ENCODE results near the gene RNF167.
"Not testable (repeated sequence)": the region's sequence is repeated elsewhere in the genome, so short reads cannot be mapped to it uniquely, and the experiment has no call there.

RNF167 gene

DNA sequence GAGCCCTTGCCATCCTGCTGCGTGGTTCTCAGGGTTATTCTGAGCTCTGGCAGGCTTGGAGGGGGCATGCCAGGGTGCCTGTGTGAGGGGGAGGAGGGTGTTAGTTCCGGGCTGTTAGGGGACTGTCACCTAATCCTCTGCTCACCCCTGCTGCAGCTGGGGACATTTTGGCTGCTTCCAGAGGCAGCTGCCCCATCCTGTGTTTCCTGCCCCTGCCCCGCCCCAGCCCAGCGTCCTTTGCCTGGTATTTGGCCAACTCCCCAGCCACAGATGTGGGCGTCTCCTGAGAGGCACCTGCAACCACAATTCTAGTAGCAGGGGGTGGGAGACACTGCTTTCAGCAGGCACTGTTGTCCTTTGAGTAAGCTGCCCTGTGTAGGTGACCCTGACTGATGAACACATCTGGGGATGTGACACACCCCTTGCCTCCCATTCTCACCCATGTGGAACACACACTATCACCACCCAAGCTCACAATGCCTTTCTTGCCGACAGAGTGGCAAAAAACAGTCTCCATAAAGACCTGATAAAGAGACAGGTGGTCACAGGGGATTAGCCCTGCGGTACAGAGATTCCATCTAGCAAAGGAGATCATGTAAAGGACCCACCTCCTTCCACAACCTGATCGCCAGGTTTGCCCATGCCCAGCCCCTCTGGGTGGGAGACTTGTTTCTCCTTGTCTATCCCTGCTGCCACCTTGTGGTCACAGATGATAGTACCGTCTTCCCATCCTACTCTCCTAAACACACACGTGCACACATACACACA lies 36.8 kb upstream of the RNF167 start, which contains the start of gene CHRNE:
Gene CHRNE, minus strand, starts transcription at position 48 of the 768 bp plus-strand sequence. Its CDS starts 35 bp downstream, at position 13.
- peak; percentile 53 for DNase-seq

DNA sequence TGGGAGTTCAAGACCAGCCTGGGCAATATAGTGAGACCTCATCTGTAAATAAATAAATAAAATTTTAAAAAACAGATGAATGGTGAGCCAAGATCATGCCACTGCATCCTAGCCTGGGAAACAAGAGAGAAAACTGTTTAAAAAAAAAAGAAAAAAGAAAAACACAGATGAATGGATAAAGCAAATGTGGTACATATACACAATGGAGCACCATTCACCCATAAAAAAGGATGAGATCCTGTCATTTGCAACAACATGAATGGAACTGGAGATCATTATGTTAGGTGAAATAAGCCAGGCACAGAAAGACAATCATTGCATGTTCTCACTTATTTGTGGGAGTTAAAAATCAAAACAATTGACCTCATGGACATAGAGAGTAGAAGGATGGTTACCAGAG lies 33.4 kb upstream of the RNF167 start:
- DNase-seq: not testable (repeated sequence)

DNA sequence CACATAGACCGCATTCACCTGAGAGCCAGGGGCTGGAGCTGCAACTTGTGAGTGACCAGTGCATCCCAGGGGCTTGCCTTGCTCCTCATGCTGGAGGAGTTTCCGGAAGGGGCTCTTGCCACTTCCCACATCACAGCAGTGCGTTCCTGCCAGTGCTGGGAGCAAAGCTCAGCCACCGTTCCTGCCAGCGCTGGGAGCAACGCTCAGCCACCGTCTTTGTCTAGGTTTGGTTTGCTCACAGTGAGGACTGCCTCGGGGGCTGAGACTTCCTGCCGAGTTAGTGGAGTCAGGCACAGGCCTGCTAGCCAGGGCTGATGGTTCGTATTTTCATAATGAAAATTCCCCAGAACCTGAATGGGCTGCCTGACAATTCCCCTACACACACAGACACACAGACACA lies 31.8 kb upstream of the RNF167 start:
- DNase-seq: no peak

DNA sequence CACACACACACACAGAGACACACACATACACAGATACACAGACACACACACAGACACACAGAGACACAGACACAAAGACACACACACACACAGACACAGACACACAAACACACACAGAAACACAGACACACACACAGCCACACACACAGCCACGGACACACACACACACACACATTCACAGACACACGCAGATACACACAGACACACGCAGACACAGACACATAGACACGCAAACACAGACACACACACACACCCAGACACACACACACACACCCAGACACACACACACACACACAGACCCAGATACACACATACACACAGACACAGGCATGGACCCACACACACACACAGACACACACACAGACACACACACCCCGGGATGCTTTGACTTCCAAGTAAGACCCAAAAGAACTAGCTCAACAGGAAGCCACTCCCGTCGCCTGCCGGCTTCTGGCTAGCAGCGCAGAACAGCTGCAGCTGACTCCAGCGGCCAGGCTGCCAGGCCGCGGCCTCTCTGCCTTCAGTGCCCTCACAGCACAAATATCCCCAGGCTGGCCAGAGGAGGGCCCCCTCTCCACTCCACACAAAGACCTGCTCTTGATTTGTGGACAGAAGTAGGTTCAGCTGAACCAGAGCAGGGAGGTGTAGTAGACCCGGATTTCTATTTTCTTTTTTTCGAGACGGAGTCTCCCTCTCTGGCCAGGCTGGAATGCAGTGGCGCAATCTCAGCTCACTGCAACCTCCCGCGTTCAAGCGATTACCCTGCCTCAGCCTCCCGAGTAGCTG lies 31.2 kb upstream of the RNF167 start:
- DNase-seq: peak; percentile 26

DNA sequence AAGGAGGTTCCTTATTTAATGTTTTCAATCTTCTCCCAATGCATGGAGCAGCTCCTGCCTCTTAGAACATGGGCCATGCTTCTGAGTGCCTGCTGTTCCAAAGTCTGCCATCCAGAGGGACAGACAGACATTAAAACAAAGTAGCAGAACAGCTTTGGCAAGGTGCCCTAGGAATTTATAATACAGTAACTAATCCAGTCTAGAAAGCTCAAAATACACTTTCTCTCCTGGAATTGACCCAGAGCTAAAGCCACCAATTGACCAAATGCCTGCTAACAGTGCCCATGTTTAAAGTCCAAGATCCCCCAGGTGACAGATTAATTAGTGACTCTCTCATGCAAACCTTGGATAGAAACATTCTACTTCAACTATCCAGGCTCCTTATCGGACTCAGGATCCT lies 26.1 kb upstream of the RNF167 start:
- no peak for DNase-seq

DNA sequence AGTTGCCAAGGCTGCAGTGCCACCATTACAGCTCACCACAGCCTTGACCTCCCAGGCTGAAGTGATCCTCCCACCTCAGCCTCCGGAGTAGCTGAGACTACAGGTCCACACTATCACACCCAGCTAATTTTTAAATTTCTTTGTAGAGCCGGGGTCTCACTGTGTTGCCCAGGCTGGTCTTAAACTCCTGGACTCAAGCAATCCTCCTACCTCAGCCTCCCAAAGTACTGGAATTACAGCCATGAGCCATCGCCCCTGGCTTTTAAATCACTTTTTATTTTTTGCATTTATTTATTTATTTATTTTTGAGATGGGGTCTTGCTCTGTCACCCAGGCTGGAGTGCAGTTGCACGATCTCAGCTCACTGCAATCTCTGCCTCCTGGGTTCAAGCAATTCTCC lies 25.5 kb upstream of the RNF167 start:
- not testable (repeated sequence) for DNase-seq

DNA sequence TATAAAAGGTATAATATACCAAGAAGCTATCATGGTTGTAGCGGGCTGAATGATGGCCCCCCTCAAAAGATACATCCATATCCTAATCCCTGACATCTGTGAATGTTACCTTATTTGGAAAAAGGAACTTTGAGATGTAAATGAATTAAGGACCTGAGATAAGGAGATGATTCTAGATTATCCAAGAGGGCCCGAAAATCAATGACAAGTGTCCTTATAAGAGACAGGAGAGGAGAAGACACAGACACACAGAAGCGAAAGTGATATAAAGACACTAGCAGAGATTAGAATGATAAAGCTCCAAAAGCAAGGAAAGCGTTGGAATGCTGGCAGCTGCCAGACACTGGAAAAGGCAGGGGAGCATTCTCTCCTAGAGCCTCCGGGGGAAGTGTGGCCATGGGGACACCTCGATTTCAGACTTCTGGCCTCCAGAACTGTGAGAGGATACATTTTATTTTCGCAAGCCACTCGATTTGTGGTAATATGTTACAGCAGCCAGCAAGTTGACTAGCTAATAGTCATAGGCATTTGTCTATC lies 20.5 kb upstream of the RNF167 start:
- no peak for DNase-seq

DNA sequence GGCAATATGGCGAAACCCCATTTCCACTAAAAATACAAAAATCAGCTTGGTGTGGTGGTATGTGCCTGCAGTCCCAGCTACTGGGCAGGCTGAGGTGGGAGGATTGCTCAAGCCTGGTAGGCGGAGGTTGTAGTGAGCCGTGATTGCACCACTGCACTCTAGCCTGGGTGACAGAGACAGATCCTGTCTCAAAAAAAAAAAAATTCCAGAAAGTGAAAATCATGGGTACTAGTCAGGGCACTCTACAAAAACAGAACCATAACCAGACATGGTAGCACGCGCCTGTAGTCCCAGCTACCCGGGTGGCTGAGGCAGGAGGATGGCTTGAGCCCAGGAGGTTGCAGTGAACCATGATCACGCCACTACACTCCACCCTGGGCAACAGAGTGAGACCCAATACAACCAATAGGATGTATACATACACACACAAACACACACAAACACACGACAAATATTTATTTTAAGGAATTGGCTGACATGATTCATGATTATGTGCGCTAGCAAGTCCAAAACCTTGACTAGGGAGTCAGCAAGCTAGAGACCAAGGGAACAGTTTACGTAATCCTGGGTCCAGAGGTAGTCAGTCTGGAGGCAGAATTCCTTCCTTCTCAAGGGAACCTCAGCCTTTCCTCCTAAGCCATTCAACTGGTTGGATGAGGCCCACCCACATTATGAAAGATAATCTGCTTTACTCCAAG lies 19.6 kb upstream of the RNF167 start:
- no peak for DNase-seq

DNA sequence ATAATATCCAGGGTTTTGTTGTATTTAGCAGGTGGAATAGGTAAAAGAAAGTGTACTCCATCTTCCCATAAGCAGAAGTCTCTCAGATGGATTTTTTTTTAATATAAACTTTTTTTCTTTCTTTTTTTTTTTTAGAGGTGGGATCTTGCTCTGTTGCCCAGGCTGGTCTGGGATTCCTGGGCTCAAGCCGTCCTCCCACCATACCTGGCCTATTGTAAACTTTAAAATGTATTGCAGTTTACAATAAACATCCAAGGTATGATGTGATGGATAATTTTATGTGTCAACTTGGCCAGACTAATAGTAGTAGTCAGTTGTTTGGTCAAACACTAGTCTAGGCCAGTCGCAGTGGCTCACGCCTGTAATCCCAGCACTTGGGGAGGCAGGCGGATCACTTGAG lies 18.7 kb upstream of the RNF167 start:
- DNase-seq: no peak

DNA sequence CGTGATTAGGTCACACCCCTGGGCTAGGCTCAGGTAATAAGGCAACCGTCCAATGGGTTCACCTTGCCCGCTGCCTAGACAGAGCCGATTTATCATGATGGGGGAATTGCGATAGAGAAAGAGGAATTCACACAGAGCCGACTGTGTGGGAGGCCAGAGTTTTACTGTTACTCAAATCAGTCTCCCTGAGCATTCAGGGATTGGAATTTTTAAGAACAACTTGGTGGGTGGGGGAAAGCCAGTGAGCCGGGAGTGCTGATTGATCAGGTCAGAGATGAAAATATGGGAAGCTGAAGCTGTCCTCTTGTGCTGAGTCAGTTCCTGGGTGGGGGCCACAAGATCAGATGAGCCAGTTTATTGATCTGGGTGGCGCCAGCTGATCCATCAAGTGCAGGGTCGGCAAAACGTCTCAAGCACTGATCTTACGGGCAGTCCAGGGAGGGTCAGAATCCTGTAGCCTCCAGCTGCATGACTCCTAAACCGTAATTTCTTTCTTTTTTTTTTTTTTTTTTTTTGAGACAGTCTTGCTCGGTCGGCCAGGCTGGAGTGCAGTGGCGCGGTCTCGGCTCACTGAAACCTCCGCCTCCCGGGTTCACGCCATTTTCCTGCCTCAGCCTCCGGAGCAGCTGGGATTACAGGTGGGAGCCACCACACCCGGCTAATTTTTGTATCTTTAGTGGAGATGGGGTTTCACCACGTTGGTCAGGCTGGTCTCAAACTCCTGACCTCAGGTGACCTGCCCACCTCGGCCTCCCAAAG lies 13.3 kb upstream of the RNF167 start:
- not testable (repeated sequence) for DNase-seq

DNA sequence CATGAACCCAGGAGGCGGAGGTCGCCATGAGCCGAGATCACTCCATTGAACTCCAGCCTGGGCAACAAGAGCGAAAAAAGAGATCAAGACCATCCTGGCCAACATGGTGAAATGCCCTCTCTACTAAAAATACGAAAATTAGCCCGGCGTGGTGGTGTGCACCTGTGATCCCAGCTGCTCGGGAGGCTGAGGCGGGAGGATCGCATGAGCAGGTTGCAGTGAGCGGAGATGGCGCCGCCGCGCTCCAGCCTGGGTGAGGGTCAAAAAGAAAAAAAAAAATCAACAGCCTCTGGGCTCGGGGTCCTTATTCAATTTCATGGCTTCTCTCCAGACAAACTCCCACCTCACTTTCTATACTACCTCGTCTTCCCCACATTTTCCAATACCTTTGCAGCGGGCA lies 11.2 kb upstream of the RNF167 start:
- DNase-seq: no peak

DNA sequence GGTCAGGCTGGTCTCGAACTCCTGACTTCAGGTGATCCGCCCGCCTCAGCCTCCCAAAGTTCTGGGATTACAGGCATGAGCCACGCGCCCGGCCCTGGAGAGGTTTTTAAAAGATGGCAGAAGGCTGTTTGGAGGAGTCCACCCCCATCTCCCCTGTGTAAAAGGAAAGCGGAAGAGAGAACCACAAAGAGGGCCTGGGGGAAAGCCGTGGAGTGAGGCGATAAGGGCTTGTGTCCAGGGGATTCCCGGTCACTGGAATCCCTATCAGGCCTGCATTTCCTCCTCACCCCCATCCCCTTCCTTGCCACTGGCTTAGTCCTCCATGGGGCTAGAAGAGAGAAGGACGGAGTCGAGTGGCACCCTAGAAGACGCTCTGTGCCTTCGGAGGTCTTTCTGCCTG lies 8.1 kb upstream of the RNF167 start, which contains the start of gene GP1BA:
Gene GP1BA, plus strand, starts transcription at position 315 of the 400 bp plus-strand sequence. CDS start 328 bp downstream, outside the sequence.
- no peak for DNase-seq

DNA sequence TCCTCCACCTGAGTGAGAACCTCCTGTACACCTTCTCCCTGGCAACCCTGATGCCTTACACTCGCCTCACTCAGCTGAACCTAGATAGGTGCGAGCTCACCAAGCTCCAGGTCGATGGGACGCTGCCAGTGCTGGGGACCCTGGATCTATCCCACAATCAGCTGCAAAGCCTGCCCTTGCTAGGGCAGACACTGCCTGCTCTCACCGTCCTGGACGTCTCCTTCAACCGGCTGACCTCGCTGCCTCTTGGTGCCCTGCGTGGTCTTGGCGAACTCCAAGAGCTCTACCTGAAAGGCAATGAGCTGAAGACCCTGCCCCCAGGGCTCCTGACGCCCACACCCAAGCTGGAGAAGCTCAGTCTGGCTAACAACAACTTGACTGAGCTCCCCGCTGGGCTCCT lies 7.3 kb upstream of the RNF167 start:
- DNase-seq: no peak

DNA sequence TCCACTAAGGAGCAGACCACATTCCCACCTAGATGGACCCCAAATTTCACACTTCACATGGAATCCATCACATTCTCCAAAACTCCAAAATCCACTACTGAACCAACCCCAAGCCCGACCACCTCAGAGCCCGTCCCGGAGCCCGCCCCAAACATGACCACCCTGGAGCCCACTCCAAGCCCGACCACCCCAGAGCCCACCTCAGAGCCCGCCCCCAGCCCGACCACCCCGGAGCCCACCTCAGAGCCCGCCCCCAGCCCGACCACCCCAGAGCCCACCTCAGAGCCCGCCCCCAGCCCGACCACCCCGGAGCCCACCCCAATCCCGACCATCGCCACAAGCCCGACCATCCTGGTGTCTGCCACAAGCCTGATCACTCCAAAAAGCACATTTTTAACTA lies 6.4 kb upstream of the RNF167 start:
- no peak for DNase-seq

DNA sequence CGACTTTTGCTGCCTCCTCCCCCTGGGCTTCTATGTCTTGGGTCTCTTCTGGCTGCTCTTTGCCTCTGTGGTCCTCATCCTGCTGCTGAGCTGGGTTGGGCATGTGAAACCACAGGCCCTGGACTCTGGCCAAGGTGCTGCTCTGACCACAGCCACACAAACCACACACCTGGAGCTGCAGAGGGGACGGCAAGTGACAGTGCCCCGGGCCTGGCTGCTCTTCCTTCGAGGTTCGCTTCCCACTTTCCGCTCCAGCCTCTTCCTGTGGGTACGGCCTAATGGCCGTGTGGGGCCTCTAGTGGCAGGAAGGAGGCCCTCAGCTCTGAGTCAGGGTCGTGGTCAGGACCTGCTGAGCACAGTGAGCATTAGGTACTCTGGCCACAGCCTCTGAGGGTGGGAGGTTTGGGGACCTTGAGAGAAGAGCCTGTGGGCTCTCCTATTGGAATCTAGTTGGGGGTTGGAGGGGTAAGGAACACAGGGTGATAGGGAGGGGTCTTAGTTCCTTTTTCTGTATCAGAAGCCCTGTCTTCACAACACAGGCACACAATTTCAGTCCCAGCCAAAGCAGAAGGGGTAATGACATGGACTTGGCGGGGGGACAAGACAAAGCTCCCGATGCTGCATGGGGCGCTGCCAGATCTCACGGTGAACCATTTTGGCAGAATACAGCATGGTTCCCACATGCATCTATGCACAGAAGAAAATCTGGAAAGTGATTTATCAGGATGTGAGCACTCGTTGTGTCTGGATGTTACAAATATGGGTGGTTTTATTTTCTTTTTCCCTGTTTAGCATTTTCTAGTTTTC lies 5.7 kb upstream of the RNF167 start:
- DNase-seq: no peak

DNA sequence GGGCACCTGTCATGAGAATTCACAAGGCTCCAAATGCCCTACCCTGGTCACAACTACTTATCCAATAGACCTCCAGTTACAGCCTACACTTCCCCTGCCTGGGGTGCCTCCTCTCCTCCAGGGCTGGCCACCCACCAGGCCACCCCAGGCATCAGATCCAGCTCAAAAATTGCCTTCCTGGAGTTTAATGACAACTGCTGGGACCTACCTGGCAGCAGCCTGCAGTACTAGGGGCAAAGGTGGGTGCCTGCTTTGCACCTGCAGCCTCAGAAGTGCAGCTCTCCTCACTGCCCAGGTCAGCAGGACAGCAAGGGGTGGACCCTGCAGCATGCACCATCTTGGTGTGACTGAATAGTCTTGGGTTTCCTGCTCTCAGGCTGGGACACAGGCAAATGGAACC lies 4.4 kb upstream of the RNF167 start:
- DNase-seq: no peak

DNA sequence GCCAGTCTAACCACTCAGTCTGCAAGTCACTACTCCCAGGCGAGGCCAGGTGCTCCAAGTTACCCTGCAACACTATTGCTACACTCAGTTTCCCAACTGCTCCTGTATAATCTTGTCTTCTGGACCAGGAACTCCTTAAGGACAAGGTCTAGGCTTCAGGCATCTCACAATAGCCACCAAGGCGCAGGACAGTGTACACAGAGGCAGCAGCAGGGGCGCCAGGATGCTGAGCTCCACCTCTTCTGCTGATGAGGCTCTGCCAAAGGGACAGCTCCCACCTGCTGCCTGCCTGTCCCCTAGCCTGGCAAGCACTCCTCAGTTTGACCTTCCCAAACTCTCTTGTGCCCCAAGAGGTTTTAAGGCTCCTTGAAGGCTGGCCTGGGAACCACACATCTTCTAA lies 3.6 kb upstream of the RNF167 start:
- no peak for DNase-seq

DNA sequence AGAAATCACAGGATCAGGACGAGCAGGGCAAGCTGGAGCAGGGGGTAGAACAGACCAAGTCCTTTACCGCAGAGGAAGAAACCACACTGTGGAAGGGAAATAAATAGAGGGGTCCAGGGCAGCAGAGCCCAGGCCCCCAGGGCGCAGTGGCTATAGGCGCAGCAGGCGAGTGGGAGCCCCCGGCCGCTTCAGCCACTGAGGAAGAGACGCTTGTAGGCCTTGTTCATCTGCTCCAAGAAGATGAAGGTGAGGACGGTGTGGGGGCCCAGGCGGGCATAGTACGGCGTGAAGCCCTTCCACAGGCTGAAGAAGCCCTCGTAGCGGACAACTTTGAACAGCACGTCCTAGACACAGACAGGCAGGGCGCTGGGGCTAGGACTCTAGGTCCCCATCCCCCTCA lies 2.5 kb upstream of the RNF167 start:
- no peak for DNase-seq

DNA sequence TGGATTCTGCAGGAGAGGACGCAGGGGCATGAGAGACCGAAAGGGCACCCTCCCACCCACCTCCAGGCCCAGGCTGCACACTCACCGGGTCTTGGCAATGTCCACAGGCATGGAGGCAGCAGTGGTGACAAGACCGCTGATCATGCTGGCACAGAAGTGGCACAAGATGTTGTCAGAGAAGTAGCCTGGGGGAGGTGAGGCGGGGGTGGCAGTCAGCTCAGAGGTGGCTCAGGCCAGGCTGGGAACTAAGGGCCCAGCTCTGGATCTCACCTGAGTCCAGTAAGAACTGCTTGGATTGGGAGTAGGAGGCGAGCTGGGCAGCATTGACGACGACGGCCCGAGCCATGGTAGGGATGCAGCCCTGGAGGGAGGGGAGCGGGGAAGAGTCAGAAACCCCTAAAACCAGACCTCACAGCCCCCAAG lies 2.0 kb upstream of the RNF167 start:
- DNase-seq: no peak

DNA sequence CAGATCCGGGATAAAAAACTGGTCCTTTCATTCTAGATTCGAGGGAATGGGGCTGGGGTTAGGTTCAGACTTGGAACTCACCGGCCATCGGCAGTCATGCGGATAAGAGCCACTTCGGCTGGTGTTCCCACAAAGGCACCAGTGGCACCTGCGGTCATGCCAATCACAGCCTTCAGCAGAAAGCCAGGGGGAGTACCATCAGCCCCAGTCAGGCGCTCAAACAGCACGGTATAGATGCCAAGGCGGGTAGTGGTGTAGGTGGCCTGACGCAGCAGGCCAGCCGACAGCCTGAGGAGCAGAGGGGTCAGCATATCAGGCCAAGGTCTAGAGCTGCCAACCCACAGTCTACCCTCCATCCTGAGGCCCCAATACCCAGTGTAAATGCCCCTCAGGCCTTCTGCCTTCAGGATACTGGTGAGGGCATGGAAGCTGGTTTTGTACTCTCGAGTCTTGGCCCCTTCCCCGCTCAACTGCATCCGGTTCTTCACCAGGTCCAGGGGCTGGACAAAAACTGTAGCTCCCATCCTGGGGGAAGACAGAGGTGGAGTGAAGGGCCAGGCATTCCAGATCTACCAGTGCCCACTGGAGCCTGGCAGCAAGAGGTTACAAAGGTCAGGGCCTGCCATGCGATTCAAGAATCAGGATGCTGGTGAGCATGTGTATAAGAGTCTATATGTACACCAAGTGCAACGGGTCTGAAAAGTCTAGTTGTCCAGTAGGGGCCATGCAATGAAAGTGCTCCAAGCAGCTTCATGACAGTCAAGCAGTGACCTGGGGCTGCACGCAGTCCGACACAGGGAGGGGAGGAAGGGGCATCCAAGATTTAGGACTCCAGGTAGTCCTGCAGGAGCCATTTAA lies 1.2 kb upstream of the RNF167 start:
- no peak for DNase-seq

DNA sequence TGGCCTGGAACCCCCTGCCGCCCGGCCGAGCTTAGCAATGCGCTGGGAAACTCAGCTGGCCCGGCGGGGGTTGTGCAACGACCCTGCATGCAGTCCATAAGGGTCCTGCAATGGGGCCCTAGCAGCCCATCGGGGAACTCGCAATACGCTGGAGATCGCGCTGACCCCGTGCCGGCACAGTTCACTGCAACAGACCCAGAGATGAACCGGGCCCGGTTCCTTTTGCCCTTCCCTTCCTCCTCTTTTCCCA lies 597 bp upstream of the RNF167 start:
- DNase-seq: no peak
